ENCODE measurements around the gene BARX1.

DNA sequence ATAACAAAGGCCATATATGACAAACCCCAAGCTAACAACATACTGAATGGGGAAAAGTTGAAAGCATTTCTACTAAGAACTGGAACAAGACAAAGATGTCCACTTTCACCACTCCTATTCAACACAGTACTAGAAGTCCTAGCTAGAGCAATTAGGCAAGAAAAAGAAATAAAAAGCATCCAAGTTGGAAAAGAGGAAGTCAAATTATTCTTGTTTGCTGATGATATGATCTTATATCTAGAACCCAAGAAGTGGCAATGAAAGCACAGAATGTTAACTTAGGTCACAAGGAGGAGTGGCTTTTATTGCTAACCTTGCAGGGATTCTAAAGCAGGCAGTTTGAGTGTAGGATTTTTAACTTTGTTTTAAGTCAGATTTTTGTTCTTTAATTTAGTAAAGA lies 35.3 kb upstream of the BARX1 start:
- TF ChIP-seq, protein P1, sequence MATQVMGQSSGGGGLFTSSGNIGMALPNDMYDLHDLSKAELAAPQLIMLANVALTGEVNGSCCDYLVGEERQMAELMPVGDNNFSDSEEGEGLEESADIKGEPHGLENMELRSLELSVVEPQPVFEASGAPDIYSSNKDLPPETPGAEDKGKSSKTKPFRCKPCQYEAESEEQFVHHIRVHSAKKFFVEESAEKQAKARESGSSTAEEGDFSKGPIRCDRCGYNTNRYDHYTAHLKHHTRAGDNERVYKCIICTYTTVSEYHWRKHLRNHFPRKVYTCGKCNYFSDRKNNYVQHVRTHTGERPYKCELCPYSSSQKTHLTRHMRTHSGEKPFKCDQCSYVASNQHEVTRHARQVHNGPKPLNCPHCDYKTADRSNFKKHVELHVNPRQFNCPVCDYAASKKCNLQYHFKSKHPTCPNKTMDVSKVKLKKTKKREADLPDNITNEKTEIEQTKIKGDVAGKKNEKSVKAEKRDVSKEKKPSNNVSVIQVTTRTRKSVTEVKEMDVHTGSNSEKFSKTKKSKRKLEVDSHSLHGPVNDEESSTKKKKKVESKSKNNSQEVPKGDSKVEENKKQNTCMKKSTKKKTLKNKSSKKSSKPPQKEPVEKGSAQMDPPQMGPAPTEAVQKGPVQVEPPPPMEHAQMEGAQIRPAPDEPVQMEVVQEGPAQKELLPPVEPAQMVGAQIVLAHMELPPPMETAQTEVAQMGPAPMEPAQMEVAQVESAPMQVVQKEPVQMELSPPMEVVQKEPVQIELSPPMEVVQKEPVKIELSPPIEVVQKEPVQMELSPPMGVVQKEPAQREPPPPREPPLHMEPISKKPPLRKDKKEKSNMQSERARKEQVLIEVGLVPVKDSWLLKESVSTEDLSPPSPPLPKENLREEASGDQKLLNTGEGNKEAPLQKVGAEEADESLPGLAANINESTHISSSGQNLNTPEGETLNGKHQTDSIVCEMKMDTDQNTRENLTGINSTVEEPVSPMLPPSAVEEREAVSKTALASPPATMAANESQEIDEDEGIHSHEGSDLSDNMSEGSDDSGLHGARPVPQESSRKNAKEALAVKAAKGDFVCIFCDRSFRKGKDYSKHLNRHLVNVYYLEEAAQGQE (IDR thresholded peaks at IDR 0.05; ENCODE audit: borderline replicate concordance): no peak
- TF ChIP-seq, protein P2, sequence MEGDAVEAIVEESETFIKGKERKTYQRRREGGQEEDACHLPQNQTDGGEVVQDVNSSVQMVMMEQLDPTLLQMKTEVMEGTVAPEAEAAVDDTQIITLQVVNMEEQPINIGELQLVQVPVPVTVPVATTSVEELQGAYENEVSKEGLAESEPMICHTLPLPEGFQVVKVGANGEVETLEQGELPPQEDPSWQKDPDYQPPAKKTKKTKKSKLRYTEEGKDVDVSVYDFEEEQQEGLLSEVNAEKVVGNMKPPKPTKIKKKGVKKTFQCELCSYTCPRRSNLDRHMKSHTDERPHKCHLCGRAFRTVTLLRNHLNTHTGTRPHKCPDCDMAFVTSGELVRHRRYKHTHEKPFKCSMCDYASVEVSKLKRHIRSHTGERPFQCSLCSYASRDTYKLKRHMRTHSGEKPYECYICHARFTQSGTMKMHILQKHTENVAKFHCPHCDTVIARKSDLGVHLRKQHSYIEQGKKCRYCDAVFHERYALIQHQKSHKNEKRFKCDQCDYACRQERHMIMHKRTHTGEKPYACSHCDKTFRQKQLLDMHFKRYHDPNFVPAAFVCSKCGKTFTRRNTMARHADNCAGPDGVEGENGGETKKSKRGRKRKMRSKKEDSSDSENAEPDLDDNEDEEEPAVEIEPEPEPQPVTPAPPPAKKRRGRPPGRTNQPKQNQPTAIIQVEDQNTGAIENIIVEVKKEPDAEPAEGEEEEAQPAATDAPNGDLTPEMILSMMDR (IDR thresholded peaks at IDR 0.05; ENCODE audit: poor library complexity, severe bottlenecking): no peak
- TF ChIP-seq MXI1 (conservative IDR thresholded peaks at IDR 0.05; ENCODE audit: poor library complexity, severe bottlenecking): no peak

Data from neural cell (in vitro differentiated cells).